HG02973 (cell line): ENCODE measurements around the gene DDC.

Experiments
- ATAC-seq: cut with Tn5 transposase; IDR thresholded peaks from one replicate; pipeline ENCODE4 v1.9.1; 2021; ENCODE audit warnings: moderate library complexity; ENCODE audit not compliant: unreplicated experiment

Gene DDC

DNA sequence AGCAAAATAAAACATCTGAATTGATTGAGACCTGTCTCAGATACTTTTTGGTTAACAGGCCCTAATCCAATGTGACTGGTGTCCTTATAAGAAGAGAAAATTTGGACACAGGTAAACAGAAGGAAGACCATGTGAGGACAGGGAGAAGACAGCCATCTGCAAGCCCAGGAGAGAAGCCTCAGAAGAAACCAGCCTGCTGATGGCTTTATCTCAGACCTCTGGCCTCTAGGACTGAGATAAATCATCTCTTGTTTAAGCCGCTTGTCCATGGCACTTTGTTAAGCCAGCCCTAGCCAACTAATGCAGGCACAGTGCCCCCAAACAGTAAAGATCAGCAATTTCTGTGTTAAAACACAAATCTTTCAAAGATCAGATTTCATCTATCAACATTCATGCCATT is 73.3 kb downstream of the DDC start:
- no peak for ATAC-seq

DNA sequence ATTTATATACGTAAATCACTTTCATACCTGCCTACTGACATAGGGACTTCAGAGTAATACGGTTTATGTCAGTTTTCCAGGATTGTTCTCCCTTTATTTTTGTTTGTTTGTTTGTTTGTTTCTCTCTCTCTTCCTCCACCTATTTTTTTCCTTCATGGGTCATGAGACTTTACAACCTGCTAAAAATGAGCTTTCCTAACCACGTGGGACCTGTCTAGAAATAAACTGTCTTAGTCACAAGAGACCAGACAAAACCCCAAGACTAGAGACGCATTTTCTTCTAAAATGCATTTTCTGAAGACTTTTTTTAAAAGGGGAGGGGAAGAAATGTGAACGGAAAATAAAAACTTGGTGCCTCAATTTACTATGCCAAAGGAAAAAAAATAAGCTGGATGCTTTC is 74.0 kb downstream of the DDC start:
- no peak for ATAC-seq

DNA sequence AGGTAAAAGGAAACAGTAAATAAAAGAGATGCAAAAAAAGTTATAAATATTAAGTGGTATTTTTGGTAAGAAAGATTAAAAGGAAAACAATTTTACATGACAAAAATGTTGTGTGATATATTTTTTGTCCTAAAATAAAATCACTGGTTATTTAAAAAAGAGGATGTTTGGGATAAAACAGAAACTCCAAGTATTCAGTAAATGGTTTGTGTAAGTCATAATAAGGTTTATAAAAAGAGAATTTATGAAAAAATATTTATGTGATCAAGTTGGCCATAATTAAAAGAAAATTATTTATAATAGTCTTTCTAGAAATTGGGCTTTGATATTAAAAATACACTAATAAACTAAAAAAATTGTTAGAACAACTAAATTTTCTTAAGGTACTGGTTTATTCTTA is 76.8 kb downstream of the DDC start:
- no peak for ATAC-seq

DNA sequence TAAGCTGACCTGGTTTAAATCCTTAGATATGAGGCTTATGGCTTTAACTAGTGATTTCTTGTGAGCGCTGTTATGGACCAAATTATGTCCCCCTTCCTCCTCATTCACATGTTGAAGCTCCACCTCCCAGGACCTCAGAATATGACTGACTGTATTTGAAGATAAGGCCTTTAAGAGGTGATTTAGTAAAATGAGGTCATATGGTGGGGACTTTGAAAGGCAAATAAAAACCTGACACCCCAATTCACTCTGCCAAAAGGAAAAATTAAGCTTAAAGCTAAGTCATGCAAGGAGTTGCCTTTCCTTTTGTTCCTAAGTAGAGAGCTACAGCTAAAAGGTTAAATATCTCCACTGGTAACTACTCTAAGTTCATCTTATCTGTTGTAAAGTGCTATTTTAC is 78.7 kb downstream of the DDC start:
- no peak for ATAC-seq

DNA sequence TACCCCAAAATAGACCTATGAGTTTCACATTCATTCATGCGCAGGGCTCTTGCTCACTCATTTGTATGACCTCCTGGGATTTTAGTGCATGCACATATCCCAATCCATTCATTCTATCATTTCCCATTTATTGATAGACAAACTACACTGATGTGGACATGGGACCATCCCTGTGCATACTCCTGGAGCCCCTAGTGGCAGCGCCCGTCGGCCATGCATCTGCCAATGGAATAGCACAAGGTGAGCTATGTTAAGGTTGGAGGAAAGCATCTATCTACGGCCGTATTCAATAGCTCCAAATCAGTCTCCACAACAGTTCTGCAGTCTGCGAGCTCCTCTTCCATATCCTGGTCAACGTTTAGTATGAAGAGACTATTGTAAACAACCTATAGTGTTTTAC is 83.3 kb downstream of the DDC start:
- no peak for ATAC-seq

DNA sequence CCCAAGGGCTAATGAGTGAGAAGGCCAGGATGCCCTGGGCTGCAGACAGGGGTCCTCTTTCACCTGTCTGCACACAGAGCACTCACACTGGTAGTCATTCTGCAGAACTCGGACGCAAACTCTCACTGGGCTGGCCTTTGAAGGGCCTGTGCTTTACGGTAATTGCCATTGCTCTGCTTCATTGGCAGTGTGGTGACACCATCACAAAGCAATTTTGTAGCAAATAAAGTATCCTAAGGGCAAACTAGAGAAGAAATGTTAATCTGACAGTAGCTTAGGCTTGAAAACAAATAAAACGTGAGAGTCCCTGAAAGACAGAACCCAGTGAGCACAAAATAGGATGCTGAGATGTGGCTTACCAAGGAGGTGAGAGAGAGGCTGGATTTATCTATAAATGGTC is 84.4 kb downstream of the DDC start:
- ATAC-seq, result no peak

DNA sequence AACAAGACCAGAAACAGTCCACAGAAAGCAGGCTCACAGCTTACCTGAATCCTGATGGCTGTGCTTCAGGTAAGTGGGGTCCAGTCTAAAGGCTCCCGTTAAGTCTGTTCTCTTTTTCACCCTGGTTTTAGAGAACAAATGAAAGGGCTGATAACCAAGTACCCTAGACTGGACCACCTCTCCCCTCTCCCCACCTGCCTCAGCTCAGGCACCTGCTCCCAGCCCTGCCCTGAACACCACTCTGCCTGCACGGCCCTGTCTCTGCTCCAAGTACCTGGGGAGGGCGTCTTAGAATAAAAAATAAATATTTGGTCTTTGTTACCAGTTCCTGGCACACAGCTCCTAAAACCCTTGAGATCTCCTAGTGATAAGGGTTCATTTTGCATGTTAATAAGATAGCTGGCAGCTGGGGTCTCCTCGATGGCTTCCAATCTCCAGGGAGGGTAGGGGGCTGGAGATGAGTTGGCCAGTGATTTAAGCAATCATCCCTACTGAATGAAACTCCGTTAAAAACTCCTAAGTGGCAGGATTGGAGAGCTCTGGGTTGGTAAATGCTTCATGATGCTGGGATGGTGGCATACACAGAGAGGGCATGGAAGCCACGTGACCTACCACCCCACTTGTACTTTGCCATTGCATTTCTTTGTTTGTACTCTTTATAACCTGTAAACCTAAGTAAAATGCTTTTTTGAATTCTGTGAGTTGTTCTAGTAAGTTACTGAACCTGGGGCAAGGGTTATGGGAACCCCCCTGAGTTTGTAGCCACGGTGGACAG is 85.3 kb downstream of the DDC start:
- no peak for ATAC-seq

DNA sequence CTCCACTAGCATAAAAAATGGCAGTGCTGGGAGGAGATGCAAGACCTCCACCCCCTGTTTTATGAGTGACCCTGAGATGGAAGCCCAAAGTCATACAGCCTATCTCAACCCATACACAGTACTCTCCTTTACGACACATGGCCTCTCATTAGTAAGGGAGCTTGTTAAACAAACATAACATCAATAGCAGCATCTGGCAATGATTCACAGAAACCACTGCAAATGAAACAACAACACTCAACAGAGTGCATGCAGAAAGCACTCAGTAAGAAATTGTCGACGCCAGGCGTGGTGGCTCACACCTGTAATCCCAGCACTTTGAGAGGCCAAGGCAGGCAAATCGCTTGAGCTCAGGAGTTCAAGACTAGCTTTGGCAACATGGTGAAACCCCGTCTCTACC is 87.6 kb downstream of the DDC start:
- no peak for ATAC-seq

DNA sequence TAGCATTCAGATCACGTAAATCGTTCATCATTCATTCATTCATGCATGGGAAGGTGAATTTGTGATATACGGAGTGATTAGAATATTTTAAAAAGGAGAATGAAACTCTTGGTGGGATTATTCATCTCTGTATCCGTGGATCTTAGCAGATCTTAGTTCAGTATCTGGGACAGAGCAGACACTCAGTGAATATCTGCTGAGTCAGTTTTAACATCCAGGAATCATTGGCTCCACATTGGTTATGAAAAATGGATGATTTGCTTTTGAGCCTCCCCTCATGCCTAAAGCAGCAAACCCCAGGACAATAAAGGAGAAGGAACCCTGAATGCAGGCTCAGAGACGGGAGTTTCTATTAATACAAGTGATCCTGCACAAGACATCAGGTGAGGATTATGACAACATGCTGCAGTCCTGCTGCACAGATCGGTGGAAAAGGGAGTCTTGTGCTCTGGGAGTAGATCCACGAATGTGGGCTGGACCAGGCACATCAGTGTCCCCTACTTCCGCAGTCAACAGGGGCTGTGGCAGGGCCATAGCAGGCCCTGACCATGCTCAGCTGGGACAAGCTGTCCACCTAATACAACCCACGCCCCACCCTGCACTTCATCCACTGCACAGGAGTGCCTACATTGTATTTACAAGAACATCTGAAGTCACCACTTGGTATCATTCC is 88.1 kb downstream of the DDC start:
- no peak for ATAC-seq

DNA sequence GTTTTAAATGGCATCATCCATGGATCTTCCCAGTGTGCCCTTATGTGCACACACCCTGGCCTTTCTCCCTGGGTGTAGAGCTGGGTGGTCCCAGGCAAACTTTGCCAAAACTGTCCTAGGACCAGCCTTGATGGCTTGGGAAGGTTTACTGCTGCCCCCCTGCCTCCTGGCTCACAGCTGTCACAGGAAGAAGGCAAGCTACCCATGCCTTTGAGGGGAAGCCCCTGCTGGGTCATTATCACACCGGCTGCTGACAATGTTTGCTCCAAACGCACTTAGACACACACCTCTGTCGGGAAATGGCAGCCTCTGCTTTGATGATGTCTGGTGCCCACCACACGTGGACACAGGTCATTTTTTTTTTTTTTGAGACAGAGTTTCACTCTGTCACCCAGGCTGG is 89.9 kb downstream of the DDC start:
- no peak for ATAC-seq

DNA sequence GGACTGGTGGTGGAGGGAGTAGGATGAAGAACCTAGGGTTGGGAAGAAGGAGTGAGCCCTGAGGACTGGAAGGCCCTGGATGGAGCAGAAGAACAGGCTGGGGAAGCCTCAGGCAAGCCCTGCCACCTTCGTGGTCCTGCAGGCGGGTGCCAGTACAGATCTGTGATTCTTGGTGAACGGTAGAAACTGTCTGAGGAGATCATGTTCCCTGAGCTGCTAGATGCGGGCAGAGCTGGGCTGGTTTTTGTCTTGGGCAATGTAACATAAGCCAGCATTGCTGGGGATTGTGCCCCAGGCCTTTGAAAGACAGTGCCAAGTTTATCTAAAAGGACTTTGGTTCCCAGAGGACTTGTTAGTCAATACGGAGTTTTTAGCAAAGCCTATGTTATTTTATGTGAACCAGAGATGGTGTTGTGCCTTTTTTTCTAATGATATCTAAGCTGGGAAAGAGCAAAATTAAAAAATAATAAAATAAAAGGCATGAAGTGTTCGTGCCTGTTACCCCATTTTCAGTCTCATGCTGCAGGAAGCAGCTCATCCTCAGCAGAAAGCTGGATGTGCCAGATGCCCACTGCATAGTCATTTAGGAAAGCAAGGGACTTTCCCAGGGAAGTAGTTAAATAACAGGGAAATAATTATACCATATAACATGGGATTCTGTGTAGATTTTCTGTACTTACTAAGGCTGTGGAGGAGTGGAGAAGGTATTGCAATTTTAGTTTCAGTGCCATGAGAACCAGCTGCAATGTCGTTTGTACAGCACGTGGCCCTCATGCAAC is 90.6 kb downstream of the DDC start:
- ATAC-seq, result no peak

DNA sequence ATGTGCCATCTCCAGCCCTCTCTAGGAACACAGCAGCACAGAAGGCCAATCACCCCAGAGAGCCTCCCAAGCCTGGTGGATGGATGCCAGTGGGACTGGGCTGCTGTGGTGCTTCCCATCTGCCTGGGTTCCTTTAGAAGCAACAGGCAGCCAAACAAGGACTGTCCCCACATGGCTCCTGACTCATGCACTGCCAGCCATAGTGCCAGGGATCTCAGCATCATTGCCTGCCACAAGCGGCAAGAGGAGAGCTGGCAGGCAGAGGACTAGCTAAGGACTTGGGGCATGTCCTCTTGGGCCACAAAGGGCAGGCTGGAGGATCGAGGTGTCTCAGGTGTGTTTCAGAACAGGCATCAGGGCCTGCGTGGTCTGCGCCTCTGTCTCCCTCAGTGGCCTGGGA is 91.7 kb downstream of the DDC start:
- no peak for ATAC-seq

DNA sequence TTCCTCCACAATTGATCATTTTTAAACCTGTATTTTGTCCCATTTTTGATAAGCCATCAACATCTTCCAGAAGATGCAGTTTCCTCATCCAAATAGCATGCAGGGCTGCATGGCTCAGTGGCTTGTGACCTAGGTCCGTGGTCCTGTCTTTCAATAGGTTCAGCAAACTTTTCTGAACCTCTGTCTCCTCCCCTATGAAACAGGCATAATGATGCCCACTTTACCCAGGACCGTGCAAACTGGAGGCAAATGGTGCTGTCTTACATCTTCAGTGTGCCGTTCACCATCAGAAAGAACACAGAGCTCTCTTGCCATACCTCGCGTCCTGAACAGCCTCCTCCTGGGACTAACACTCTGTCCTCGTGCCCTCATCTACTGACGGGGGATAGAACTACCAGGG is 92.8 kb downstream of the DDC start:
- no peak for ATAC-seq

DNA sequence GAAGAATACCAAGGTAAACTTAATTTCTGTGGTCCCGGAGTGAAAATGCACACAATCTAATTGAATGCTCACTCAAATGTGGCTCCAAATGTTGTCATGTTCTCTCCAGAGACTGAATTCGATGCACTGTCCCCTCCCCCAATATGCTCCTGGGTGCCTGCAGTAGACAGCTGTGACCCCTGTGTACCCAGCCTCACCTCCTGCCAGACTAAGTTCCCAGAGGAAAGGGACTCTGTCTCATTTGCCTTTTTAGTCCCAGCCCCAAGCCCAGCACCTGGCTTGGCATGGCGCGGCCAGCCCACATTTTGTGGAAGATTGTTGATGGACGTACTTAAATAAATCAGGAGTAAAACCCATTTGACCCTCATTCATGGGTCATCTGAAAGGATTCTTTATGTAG is 93.2 kb downstream of the DDC start:
- no peak for ATAC-seq

DNA sequence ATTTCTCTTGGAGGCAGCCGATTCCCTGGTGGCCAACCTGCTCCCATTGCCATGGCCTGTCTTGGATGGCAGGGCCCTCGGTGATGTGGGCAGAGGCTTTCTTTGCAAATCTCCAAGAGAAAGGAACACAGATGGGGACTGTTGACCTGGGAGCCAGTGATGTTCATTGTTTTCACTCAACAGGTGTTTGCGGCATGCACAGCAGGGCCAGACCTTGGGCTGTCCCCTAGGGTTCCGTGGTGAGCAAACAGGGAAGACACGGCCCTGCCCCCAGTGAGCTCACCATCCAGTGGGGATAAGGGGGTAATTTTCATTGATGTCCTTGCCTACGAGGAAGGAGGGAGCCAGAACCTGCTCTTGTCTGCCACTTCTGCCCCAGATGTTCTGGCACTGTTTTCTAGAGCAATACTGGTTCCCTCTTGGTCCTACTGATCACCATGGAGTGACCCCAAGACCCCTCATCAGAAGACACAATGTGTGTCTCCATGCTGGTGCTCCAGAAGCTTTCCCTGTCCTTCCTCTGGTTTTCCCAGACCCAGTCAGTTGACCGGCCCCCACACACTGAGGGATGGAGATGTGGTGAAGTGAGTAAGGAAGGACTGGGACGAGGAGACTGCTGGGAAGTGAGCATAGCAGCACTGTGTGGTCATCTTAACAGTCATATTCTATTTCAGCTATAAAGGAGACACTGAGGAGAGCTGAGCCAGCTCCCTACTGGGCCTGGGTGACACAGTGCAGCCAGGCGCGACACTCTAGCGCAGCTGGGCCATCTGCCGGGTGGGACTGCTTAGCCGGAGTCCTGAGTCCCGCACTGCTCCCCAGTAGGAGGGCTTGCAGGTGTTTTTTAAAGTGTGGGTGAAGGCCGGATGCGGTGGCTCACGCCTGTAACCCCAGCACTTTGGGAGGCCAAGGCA is 94.7 kb downstream of the DDC start:
- ATAC-seq, result no peak

DNA sequence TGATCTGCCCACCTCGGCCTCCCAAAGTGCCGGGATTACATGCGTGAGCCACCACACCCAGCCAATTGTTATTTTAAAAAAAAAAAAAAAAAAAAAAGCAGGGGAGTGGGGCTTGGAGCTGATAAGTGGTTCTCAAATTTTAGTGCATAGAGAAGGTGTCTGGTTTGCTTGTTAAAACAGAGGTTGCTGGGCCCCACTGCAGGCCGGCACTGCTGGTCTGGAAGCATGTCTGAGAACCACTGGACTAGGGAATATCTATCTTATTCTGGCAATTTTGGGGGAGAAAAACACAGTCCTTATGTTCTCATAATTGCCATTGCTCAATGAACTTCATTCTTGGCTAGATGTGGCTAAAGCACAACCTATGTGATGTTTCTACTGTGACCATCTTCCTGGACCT is 96.0 kb downstream of the DDC start:
- no peak for ATAC-seq

DNA sequence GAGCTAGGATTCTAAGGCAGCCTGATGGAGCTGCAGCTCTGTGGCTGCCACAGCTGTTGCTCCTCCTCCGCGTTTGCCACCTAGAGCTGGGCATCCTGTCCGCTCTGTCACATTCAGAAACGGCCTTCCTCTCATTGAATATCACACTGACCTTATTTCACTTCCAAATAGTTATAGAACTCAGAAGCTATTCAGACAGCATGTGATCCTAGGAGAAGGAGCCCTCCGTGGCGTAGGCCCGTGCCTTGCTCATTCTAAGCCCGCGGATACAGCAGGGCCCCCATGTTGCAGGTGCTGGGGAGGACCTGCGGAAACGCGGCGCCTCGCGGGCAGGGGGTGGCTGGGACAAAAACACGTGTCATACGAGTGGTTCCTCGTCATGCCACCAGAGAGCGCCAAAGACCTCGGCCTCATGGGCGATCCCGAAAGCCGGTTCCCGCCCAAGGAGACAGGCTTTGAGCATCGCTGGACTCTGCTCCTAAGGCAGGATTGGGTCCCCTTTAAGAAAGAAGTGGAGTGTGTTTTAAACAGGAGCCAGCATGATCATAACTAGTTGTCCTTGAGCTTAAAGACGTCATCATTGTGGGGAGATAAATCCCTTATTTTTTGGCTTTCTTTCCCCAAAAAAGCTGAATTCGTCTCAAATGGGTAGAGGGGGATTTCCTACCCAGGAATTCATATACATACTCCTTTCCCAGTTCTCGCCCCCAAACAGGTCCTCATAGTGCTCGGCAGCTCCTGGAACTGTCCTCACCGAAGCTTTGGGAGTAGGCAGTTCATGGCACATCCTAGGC is 97.2 kb downstream of the DDC start:
- ATAC-seq, result peak; percentile 91

DNA sequence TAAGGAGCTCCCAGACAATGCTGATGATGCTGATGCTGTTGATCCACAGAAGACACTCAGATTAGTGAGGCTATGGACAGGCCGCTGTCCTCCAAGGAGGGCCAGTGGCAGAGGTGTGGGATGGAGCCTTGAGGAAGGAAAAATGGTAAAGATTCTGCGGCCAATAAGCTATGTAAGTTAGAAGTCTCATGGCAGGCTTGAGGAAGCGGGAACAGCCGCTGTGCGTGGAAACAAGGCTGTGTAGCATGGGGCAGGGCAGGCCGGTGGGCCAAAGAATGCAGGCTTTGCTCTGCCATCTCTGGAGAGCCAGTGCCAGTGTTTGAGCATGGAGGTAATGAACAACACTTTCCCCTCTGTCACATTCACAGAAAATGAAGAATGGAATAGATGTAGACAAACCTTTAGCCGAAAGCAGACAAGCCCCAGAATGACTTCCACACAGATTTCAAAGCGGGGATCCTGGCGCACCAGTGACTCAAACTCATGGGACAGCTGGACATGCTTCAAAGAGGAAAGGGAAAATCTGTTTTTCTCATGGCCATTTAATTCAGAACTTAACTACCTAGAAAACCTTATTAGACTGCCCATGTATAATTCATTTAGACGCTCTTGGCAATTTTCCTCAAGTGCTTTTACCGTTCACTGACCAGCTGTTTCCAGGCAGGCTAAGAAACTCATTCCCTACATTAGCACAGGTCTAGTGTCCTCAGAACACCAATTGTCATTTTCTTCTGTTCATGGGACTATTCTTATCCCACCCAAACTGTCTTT is 98.2 kb downstream of the DDC start:
- no peak for ATAC-seq

DNA sequence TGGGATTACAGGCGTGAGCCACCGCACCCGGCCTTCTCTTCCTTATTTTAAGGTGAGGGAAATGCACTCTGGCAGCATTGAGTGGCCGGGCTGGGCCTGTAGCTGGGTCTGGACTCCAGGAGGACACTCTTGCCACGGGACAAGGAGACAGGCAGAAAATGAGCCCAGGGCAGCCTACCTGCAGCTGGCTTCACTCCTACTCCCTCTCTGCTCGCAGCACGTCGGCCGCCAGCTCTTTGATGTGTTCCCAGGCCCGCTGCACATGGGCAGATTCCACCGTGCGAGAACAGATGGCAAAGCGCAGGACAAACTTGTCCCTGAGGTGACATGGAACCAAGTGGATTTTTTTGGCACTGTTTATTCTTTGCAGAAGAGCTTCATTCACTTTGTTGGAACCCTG is 102.2 kb downstream of the DDC start:
- no peak for ATAC-seq
